Measurements from ENCODE around the gene VAT1. TPM values are rescaled to one million over a fixed set of nuclear protein-coding genes. Genes with fewer than 3 reads are reported as not detected.

Gene VAT1
- total and polyA plus RNA-seq, 2 of the 13 experiments (the other 11 are each of a cell fraction or from before 2014, with no cell fraction given): 143 to 205 TPM

DNA sequence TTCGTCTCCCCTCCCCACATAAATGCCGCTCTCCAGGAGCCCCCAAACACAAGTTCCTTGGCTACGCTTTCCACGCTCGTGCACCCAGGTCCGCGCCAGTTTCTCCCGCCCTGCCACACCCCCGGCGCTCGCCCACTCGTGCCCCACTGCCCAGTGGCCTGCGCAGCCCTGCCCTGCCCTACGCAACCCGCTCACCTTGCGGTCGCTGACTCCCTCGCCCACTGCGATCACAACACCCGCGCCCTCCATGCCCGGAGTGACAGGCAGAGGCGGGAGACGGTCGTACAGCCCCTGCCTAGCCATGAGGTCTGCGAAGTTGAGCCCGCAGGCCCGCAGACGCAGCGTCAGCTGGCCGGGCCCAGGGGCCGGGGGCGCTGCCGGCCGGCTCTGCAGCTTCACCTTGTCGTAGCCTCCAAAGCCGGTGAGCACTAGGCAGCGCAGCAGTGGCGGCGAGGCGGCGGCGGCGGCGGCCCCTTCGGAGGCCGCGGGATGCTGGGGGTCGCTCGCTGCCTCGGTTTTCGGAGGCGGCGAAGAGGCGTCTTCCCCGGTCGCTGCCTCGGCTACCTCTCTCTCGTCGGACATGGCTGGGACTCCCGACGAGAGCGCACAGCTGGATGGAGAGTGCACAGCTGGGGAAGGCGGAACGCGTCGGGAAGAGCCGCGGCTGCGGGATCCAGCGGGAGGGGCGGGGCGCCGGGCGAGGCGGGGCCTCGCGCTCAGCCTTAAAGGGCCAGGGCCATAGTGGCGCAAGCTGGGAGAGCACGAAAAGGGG is at the start of gene VAT1 (continued):
- TF ChIP-seq MAZ (IDR thresholded peaks at IDR 0.05; ENCODE audit: borderline replicate concordance, low read depth, low read length) (peak; percentile 71; the same call in 1 of the 2 replicates), MAZ (CRISPR knock-in tag; IDR thresholded peaks at IDR 0.05; ENCODE audit: low read depth) (peak; percentile 92), ZNF331 (CRISPR knock-in tag; IDR thresholded peaks at IDR 0.05) (peak; percentile 68; the same call in 1 of the 2 replicates), NFE2 (CRISPR knock-in tag; IDR thresholded peaks at IDR 0.05) (no peak), ZNF510 (CRISPR knock-in tag; IDR thresholded peaks at IDR 0.05; ENCODE audit: low read depth) (peak; percentile 30; the same call in 1 of the 2 replicates), ISX (CRISPR knock-in tag; conservative IDR thresholded peaks at IDR 0.05) (peak; percentile 56; the same call in 1 of the 2 replicates), RXRA (CRISPR knock-in tag; IDR thresholded peaks at IDR 0.05) (peak; percentile 51; the same call in 1 of the 2 replicates), CBX5 (CRISPR knock-in tag; IDR thresholded peaks at IDR 0.05; ENCODE audit: borderline replicate concordance) (no peak), ZNF746 (CRISPR knock-in tag; IDR thresholded peaks at IDR 0.05) (no peak; the same call in 1 of the 2 replicates), PHF21A (CRISPR knock-in tag; IDR thresholded peaks at IDR 0.05) (no peak), ZNF619 (CRISPR knock-in tag; IDR thresholded peaks at IDR 0.05) (peak; percentile 22; the same call in 1 of the 2 replicates), ZBTB7A (CRISPR knock-in tag; IDR thresholded peaks at IDR 0.05) (peak; percentile 59; the same call in 1 of the 2 replicates)
- TF ChIP-seq, protein P1, sequence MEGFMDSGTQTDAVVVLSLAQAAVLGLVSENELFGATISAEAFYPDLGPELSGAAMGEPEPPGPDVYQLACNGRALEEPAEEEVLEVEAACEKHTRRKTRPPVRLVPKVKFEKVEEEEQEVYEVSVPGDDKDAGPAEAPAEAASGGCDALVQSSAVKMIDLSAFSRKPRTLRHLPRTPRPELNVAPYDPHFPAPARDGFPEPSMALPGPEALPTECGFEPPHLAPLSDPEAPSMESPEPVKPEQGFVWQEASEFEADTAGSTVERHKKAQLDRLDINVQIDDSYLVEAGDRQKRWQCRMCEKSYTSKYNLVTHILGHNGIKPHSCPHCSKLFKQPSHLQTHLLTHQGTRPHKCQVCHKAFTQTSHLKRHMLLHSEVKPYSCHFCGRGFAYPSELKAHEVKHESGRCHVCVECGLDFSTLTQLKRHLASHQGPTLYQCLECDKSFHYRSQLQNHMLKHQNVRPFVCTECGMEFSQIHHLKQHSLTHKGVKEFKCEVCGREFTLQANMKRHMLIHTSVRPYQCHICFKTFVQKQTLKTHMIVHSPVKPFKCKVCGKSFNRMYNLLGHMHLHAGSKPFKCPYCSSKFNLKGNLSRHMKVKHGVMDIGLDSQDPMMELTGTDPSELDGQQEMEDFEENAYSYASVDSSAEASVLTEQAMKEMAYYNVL (CRISPR knock-in tag; IDR thresholded peaks at IDR 0.05; ENCODE audit: borderline replicate concordance): peak; percentile 81
- TF ChIP-seq, protein P2, sequence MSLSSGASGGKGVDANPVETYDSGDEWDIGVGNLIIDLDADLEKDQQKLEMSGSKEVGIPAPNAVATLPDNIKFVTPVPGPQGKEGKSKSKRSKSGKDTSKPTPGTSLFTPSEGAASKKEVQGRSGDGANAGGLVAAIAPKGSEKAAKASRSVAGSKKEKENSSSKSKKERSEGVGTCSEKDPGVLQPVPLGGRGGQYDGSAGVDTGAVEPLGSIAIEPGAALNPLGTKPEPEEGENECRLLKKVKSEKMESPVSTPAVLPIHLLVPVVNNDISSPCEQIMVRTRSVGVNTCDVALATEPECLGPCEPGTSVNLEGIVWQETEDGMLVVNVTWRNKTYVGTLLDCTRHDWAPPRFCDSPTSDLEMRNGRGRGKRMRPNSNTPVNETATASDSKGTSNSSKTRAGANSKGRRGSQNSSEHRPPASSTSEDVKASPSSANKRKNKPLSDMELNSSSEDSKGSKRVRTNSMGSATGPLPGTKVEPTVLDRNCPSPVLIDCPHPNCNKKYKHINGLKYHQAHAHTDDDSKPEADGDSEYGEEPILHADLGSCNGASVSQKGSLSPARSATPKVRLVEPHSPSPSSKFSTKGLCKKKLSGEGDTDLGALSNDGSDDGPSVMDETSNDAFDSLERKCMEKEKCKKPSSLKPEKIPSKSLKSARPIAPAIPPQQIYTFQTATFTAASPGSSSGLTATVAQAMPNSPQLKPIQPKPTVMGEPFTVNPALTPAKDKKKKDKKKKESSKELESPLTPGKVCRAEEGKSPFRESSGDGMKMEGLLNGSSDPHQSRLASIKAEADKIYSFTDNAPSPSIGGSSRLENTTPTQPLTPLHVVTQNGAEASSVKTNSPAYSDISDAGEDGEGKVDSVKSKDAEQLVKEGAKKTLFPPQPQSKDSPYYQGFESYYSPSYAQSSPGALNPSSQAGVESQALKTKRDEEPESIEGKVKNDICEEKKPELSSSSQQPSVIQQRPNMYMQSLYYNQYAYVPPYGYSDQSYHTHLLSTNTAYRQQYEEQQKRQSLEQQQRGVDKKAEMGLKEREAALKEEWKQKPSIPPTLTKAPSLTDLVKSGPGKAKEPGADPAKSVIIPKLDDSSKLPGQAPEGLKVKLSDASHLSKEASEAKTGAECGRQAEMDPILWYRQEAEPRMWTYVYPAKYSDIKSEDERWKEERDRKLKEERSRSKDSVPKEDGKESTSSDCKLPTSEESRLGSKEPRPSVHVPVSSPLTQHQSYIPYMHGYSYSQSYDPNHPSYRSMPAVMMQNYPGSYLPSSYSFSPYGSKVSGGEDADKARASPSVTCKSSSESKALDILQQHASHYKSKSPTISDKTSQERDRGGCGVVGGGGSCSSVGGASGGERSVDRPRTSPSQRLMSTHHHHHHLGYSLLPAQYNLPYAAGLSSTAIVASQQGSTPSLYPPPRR (CRISPR knock-in tag; IDR thresholded peaks at IDR 0.05; ENCODE audit: borderline replicate concordance): peak; percentile 78
- TF ChIP-seq, protein P3, sequence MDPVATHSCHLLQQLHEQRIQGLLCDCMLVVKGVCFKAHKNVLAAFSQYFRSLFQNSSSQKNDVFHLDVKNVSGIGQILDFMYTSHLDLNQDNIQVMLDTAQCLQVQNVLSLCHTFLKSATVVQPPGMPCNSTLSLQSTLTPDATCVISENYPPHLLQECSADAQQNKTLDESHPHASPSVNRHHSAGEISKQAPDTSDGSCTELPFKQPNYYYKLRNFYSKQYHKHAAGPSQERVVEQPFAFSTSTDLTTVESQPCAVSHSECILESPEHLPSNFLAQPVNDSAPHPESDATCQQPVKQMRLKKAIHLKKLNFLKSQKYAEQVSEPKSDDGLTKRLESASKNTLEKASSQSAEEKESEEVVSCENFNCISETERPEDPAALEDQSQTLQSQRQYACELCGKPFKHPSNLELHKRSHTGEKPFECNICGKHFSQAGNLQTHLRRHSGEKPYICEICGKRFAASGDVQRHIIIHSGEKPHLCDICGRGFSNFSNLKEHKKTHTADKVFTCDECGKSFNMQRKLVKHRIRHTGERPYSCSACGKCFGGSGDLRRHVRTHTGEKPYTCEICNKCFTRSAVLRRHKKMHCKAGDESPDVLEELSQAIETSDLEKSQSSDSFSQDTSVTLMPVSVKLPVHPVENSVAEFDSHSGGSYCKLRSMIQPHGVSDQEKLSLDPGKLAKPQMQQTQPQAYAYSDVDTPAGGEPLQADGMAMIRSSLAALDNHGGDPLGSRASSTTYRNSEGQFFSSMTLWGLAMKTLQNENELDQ (CRISPR knock-in tag; IDR thresholded peaks at IDR 0.05; ENCODE audit: borderline replicate concordance): no peak
- TF ChIP-seq, protein P4, sequence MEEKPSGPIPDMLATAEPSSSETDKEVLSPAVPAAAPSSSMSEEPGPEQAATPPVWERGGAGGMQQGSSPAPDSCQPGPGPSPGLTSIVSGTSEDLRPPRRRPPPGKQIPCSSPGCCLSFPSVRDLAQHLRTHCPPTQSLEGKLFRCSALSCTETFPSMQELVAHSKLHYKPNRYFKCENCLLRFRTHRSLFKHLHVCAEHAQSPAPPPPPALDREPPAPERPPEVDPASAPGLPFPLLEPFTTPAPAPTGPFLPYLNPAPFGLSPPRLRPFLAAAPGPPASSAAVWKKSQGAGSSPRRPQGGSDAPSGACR (CRISPR knock-in tag; IDR thresholded peaks at IDR 0.05): no peak
- TF ChIP-seq, protein P5, sequence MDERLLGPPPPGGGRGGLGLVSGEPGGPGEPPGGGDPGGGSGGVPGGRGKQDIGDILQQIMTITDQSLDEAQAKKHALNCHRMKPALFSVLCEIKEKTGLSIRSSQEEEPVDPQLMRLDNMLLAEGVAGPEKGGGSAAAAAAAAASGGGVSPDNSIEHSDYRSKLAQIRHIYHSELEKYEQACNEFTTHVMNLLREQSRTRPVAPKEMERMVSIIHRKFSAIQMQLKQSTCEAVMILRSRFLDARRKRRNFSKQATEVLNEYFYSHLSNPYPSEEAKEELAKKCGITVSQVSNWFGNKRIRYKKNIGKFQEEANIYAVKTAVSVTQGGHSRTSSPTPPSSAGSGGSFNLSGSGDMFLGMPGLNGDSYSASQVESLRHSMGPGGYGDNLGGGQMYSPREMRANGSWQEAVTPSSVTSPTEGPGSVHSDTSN (CRISPR knock-in tag; IDR thresholded peaks at IDR 0.05): no peak
